Fibroblast of the aortic adventitia (primary cell): ENCODE results near the gene SFXN3. TPM values are rescaled to one million over a fixed set of nuclear protein-coding genes. Genes with fewer than 3 reads are reported as not detected.

Experiments
- DNase-seq: peaks from one replicate; pipeline ENCODE4 v3.0.0-alpha.2; 2010; ENCODE audit warnings: low read depth
- H3K4me3 ChIP-seq: 2 replicates; pipeline ENCODE4 v1.5.1; 2011; ENCODE audit warnings: low read depth, mild to moderate bottlenecking, control low read depth, low read length, moderate library complexity
- total RNA-seq: library from RNA; depleted of rRNA; stranded (reverse); fragments of >200 nt; gene quantifications from 2 replicates; pipeline ENCODE4 v1.2.3, GENCODE V29; 2012; ENCODE audit warnings: low replicate concordance
- TF ChIP-seq, protein P1 (sequence below): IDR thresholded peaks from 2 replicates; pipeline ENCODE4 v1.5.1; 2011; ENCODE audit warnings: mild to moderate bottlenecking, low read length, control low read depth, inconsistent platforms; ENCODE audit not compliant: insufficient read depth

SFXN3 gene
- total RNA-seq, 1 donor: 83.2 TPM

DNA sequence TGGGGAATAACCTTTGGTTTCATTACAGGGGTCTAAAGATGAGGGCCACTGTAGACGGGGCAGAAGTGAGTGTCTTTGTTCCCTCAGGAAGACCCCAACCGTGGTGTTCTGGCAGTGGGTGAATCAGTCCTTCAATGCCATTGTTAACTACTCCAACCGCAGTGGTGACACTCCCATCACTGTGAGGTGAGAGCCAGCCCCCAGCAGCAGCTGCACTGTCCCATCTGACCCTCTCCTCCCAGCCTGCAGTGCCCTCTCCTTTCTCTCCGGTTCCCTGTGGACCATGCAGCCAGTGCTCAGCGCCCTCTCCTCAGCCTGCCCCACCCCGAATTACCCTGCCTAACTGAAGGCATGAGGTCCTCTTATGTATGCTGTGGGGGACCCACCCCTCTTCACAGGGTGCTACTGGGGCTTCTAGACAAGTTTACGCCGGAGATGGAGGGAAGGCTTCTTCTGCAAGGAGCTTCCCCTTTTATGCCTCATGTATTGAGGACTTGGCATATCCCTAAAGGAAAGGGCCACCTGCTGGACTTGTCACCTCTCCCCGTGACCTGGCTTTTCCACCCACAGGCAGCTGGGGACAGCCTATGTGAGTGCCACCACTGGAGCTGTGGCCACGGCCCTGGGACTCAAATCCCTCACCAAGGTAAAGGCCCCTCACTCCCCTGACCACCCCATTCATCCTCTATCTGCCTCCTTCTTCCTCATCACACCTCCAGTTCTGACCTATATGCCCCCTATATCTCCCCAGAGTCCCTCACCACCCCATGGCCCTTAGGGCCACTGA lies 5.1 kb downstream of the SFXN3 start:
- no peak for DNase-seq
- H3K4me3 ChIP-seq: no peak overlapping the region
- TF ChIP-seq, protein P1, sequence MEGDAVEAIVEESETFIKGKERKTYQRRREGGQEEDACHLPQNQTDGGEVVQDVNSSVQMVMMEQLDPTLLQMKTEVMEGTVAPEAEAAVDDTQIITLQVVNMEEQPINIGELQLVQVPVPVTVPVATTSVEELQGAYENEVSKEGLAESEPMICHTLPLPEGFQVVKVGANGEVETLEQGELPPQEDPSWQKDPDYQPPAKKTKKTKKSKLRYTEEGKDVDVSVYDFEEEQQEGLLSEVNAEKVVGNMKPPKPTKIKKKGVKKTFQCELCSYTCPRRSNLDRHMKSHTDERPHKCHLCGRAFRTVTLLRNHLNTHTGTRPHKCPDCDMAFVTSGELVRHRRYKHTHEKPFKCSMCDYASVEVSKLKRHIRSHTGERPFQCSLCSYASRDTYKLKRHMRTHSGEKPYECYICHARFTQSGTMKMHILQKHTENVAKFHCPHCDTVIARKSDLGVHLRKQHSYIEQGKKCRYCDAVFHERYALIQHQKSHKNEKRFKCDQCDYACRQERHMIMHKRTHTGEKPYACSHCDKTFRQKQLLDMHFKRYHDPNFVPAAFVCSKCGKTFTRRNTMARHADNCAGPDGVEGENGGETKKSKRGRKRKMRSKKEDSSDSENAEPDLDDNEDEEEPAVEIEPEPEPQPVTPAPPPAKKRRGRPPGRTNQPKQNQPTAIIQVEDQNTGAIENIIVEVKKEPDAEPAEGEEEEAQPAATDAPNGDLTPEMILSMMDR: no peak

DNA sequence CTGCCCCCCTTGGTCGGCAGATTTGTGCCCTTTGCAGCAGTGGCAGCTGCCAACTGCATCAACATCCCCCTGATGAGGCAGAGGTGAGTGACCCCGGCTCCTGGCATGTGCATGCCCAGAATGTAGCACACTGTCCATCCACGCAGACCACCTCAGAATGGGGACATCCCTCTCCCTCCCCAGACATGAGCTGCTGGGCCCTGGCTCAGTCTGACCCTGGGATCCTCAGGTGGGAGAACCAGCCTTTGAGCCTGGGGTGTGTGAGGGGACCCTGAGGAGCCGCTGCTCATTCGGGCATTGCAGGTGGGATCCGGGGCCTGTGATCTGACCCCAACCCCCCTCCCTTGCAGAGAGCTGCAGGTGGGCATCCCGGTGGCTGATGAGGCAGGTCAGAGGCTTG lies 5.7 kb downstream of the SFXN3 start:
- DNase-seq: no peak
- H3K4me3 ChIP-seq: no peak overlapping the region
- TF ChIP-seq, protein P1: no peak

DNA sequence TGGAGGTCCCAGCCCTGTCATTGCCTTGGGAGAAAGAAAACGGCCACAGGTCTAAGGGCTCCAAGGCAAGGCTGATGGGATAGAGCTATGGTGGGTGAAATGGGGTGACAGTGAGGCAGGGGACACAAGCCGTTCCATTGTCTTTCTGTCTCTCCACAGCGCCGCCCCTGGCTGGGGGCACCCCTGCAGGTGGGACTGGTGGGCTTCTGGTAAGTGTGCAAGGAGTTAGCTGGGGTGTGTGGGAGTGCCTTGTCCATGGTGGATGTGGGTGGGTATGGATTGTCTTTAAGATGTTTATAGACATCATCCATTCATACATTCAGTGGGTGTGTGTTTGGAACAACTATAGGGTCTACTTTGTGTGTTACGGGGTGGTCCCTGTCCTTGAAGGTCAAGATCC lies 7.5 kb downstream of the SFXN3 start:
- DNase-seq: no peak
- TF ChIP-seq, protein P1: no peak
- no peak overlapping the region for H3K4me3 ChIP-seq

DNA sequence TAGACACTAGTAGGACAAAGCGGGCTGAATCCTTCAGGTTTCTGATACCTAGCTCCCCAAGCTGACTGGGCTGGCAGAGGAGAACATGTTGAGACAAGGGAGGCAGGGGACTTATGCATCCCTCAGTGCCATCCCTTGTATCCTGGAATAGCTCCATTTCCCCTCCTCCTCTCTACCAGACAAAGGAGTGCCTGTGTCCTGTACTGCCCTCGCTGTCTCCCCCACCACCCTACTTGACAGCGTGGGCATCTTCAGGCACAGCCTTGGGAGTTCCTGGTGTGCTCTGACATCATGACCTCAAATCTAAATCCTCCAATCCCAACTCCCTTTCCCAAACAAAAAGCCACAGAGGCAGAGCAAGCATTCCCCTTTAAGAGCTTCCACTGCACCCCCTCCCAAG lies 9.0 kb downstream of the SFXN3 start:
- H3K4me3 ChIP-seq: no peak overlapping the region
- TF ChIP-seq, protein P1: no peak
- DNase-seq: no peak

DNA sequence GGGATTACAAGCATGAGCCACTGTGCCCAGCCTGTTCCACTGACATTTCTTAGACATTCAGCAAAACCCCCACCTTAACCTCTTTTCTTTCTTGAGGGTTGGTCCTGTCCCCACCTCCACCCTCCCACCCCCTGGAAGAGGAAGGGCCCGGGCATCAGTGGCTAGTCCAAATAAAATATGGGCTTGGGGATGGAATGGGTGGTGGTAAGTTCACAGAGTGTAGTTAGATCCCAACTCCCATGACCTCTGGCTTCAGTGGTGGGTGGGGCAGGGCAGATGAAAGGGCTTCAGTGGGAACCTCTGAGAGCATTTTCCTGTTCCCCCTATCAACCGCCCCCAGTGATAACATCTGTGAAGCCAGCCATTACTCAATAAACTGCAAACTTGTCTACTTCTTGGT lies 9.8 kb downstream of the SFXN3 start:
- H3K4me3 ChIP-seq: no peak overlapping the region
- TF ChIP-seq, protein P1: no peak
- no peak for DNase-seq

DNA sequence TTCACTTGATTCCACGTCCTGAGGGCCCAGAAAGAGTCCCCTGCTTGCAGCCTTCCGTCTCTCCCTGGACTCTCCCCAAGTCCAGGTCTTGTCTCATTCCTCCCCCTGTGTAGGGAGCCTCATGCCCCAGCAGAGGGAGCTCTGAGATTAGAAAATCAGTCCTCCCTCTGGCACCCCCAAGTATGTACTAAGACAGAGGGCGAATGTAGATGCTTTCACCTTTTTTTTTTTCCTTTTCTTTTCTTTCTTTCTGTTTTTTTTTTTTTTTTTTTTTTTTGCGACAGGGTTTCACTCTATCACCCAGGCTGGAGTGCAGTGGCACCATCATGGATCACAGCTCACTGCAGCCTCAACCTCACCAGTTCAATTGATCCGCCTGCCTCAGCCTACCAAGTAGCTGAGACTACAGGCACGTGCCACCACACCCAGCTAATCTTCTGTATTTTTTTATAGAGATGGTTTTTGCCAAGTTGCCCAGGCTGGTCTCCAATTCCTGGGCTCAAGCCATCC lies 10.3 kb downstream of the SFXN3 start:
- DNase-seq: peak; percentile 92
- TF ChIP-seq, protein P1: peak; percentile 92
- no peak overlapping the region for H3K4me3 ChIP-seq
